GM23248 (cell line): ENCODE measurements around the gene IFNLR1. TPM values are rescaled to one million over a fixed set of nuclear protein-coding genes. Genes with fewer than 3 reads are reported as not detected.

ENCODE experiments used
- DNase-seq: peaks from one replicate; pipeline ENCODE4 v3.0.0-alpha.2; 2015
- H2AFZ ChIP-seq: fragments of 200-600 bp; sonication (generic); 2 replicates; pipeline ENCODE4 v1.6.1; 2016; ENCODE audit warnings: antibody characterized with exemption
- H3F3A ChIP-seq: fragments of 200-600 bp; sonication (generic); 2 replicates; pipeline ENCODE4 v1.6.1; 2016; ENCODE audit warnings: mild to moderate bottlenecking, antibody characterized with exemption, mixed run types; ENCODE audit not compliant: insufficient read depth
- H3K27ac ChIP-seq: fragments of 200-600 bp; sonication (generic); 2 replicates; pipeline ENCODE4 v1.5.1; 2016; ENCODE audit warnings: mild to moderate bottlenecking
- H3K27me3 ChIP-seq: fragments of 200-600 bp; sonication (generic); replicated peaks from 2 replicates; pipeline ENCODE4 v1.6.1; 2016; ENCODE audit warnings: mild to moderate bottlenecking; ENCODE audit not compliant: insufficient read depth
- H3K36me3 ChIP-seq: fragments of 200-600 bp; sonication (generic); 2 replicates; pipeline ENCODE4 v1.6.1; 2016; ENCODE audit warnings: low read depth, mild to moderate bottlenecking
- H3K4me1 ChIP-seq: fragments of 200-600 bp; sonication (generic); 2 replicates; pipeline ENCODE4 v1.6.1; 2016; ENCODE audit warnings: mild to moderate bottlenecking; ENCODE audit not compliant: insufficient read depth
- H3K4me2 ChIP-seq: fragments of 200-600 bp; sonication (generic); one replicate; pipeline ENCODE4 v1.6.1; 2016; ENCODE audit warnings: mild to moderate bottlenecking; ENCODE audit not compliant: unreplicated experiment
- H3K4me3 ChIP-seq: fragments of 200-600 bp; sonication (generic); 2 replicates; pipeline ENCODE4 v1.5.1; 2016; ENCODE audit warnings: mild to moderate bottlenecking
- H3K79me2 ChIP-seq: fragments of 200-600 bp; sonication (generic); 2 replicates; pipeline ENCODE4 v1.6.1; 2016; ENCODE audit warnings: mild to moderate bottlenecking; ENCODE audit not compliant: insufficient read depth
- H3K9ac ChIP-seq: fragments of 200-600 bp; sonication (generic); 2 replicates; pipeline ENCODE4 v1.6.1; 2016; ENCODE audit warnings: mild to moderate bottlenecking
- H3K9me2 ChIP-seq: fragments of 200-600 bp; sonication (generic); 2 replicates; pipeline ENCODE4 v1.6.1; 2016; ENCODE audit warnings: mixed run types, mild to moderate bottlenecking, moderate library complexity; ENCODE audit not compliant: insufficient read depth
- H3K9me3 ChIP-seq: fragments of 200-600 bp; sonication (generic); one replicate; pipeline ENCODE4 v1.6.1; 2017; ENCODE audit warnings: low read depth
- H4K20me1 ChIP-seq: fragments of 200-600 bp; sonication (generic); 2 replicates; pipeline ENCODE4 v1.6.0; 2016; ENCODE audit not compliant: insufficient read depth
- EZH2 ChIP-seq: fragments of 200-600 bp; sonication (generic); IDR thresholded peaks from 2 replicates; pipeline ENCODE4 v1.6.1; 2018; ENCODE audit warnings: antibody characterized with exemption, mild to moderate bottlenecking; ENCODE audit not compliant: insufficient read depth, poor library complexity, severe bottlenecking
- EZH2phosphoT487 ChIP-seq: fragments of 200-600 bp; sonication (generic); IDR thresholded peaks from 2 replicates; pipeline ENCODE4 v1.6.1; 2018; ENCODE audit warnings: antibody characterized with exemption, moderate library complexity, mild to moderate bottlenecking, low read depth; ENCODE audit not compliant: insufficient read depth
- WGBS, 2 experiments: methylation state at CpG; one replicate each; pipeline ENCODE4 v1.1.6; 2015 to 2017; ENCODE audit warnings: low lambda C conversion rate in 2 of 2, low coverage in 1 of 2; ENCODE audit errors: missing lambda C conversion rate in 2 of 2; 5-methylcytosine and 5-hydroxymethylcytosine counted together
- in situ Hi-C: fragments of 300-500 bp; cut with MboI; formaldehyde crosslinking; loops from 2 replicates; pipeline ENCODE4 v1.15.0; 2020
- polyA plus RNA-seq: library from polyadenylated mRNA; unstranded; fragments of >200 nt; fragmentation: Nextera tagmentation; extraction: Ambion mirVana; gene quantifications from 2 replicates; pipeline ENCODE4 v1.2.1, GENCODE V29; 2016
- total RNA-seq: library from RNA; depleted of rRNA; stranded (reverse); fragments of >200 nt; shearing (Covaris generic); gene quantifications from 2 replicates; pipeline ENCODE4 v1.2.3, GENCODE V29; 2014

IFNLR1 gene
- total and polyA plus RNA-seq, 2 experiments from 2014 or later = not detected

DNA sequence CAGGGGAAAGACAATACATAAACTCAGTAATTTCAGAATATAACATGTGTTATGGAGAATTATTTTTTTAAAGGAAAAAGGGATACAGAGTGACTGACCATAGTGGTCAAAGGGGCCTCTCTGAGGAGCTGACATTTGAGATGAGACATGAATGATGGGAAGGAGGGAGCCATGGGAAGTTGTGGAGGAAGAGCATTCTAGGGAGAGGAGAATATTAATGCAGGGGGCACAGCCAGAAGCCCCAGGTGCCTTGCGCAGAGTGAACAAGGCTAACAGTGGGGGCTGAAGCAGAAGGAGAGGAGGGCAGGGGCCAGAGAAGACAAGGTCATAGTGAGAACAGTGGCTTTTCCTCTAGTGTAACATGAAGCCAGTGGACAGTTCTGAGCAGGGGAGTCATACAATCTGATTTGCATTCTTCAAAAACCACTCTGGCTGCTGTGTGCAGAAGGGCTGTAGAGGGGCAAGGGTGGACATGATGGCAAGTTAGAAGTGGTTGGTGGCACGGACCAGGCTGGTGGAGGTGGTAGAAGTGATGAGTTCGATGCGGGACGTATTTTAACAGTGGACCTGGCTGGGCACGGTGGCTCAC lies 28.2 kb upstream of the IFNLR1 start:
- Histone ChIP-seq H3K9ac (no peak overlapping the region), H3K9me3 (no peaks in the 10 kb centered on the region), H3K36me3 (no peaks in the 10 kb centered on the region), H2AFZ (no peak overlapping the region), H3F3A (peaks cover 13% of the 10 kb centered on the region), H3K9me2 (no peaks in the 10 kb centered on the region), H3K4me1 (no peaks in the 10 kb centered on the region), H3K4me2 (no peak overlapping the region), H3K79me2 (no peaks in the 10 kb centered on the region), H3K27ac (no peak overlapping the region), H4K20me1 (no peaks in the 10 kb centered on the region), H3K4me3 (no peak overlapping the region), H3K27me3 (peaks cover 26% of the 10 kb centered on the region)
- in situ Hi-C loops = no loop called here
- DNase-seq = no peak
- 80 to 81% methylated on average over 6 of the region's 6 CpGs for WGBS, 2 experiments
- TF ChIP-seq EZH2phosphoT487 (no peak), EZH2 (no peak)

- in situ Hi-C loops = no loop called here
- WGBS, 2 experiments = 79 to 80% methylated on average over 1 to 2 of the region's 2 CpGs
- no peaks in the 10 kb centered on the region for H3K79me2 ChIP-seq
Observed at GRCh38 chr1:24212376-24212775, 25.3 kb upstream of the IFNLR1 start.

GRCh38 chr1:24210195-24210627 lies 23.1 kb upstream of the IFNLR1 start:
- H4K20me1 ChIP-seq = no peaks in the 10 kb centered on the region
- H3K9ac ChIP-seq = no peak overlapping the region
- no peak overlapping the region for H3K4me2 ChIP-seq
- peaks cover 13% of the 10 kb centered on the region for H3F3A ChIP-seq
- H3K4me3 ChIP-seq = no peak overlapping the region
- H3K27me3 ChIP-seq = peaks cover 15% of the 10 kb centered on the region
- H3K27ac ChIP-seq = no peak overlapping the region
- no peak overlapping the region for H2AFZ ChIP-seq
- DNase-seq = no peak
- in situ Hi-C loops = no loop called here
- WGBS, 2 experiments = 65 to 76% methylated on average over 10 of the region's 10 CpGs
- no peaks in the 10 kb centered on the region for H3K79me2 ChIP-seq
- TF ChIP-seq EZH2phosphoT487 = no peak
- TF ChIP-seq EZH2 = no peak
- H3K9me2 ChIP-seq = no peaks in the 10 kb centered on the region
- no peaks in the 10 kb centered on the region for H3K9me3 ChIP-seq
- no peaks in the 10 kb centered on the region for H3K36me3 ChIP-seq
- no peaks in the 10 kb centered on the region for H3K4me1 ChIP-seq

More at GRCh38 chr1:24212376-24212775, 25.3 kb upstream of the IFNLR1 start:
- Histone ChIP-seq H3K36me3 (no peaks in the 10 kb centered on the region), H3K4me3 (no peak overlapping the region), H3K9ac (no peak overlapping the region), H3K27me3 (peaks cover 24% of the 10 kb centered on the region), H3K4me1 (no peaks in the 10 kb centered on the region), H3K4me2 (no peak overlapping the region), H2AFZ (no peak overlapping the region), H3K9me3 (no peaks in the 10 kb centered on the region), H3F3A (peaks cover 13% of the 10 kb centered on the region), H3K27ac (no peak overlapping the region), H4K20me1 (no peaks in the 10 kb centered on the region), H3K9me2 (no peaks in the 10 kb centered on the region)
- DNase-seq = no peak
- no peak for TF ChIP-seq EZH2
- no peak for TF ChIP-seq EZH2phosphoT487

DNA sequence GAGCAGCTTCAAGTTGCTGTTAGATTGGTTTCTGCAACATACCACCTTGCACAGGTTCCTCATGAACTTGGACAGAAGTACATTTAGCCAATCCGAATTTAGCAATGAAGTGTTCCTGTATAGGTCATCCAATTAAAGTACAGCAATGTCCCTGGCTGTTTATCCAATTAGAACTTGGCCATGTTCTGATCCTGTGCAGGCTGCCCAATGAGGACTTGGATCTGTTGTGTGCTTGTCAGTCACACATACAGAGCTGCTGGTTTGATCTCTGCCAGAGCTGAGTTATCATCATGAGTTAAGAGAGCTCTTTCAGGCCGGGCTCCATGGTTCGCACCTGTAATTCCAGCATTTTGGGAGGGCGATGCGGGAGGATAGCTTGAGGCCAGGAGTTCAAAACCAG lies 22.0 kb upstream of the IFNLR1 start:
- Histone ChIP-seq H3K9ac (no peak overlapping the region), H3K4me3 (no peak overlapping the region), H3K27ac (no peak overlapping the region), H3K27me3 (peaks cover 5% of the 10 kb centered on the region), H3K9me3 (no peaks in the 10 kb centered on the region), H3K4me1 (no peaks in the 10 kb centered on the region), H3K4me2 (no peak overlapping the region), H3F3A (peaks cover 13% of the 10 kb centered on the region), H3K36me3 (no peaks in the 10 kb centered on the region), H3K79me2 (no peaks in the 10 kb centered on the region), H3K9me2 (no peaks in the 10 kb centered on the region), H4K20me1 (no peaks in the 10 kb centered on the region), H2AFZ (no peak overlapping the region)
- 77 to 81% methylated on average over 5 of the region's 5 CpGs for WGBS, 2 experiments
- DNase-seq = no peak
- TF ChIP-seq EZH2phosphoT487 = no peak
- TF ChIP-seq EZH2 = no peak
- in situ Hi-C loops = loop anchor here (10.0 kb wide), 1 partner anchor 426 kb away; no protein-coding TSS in a partner anchor
